HG03097 (cell line): Measurements from ENCODE around the gene MACROD1.

Experiments
- ATAC-seq: cut with Tn5 transposase; IDR thresholded peaks from one replicate; pipeline ENCODE4 v1.9.1; 2021; ENCODE audit not compliant: unreplicated experiment, low FRiP score

MACROD1 gene

GRCh38 chr11:64095273-64095817, 70.6 kb downstream of the MACROD1 start:
- ATAC-seq = no peak

GRCh38 chr11:64094463-64095260, 71.3 kb downstream of the MACROD1 start:
- no peak for ATAC-seq

- no peak for ATAC-seq
These were observed 72.5 kb downstream of the MACROD1 start for GRCh38 chr11:64093233-64094039.

- no peak for ATAC-seq
These were observed 73.2 kb downstream of the MACROD1 start for GRCh38 chr11:64092761-64093136.

- no peak for ATAC-seq
These were observed 73.7 kb downstream of the MACROD1 start for GRCh38 chr11:64092111-64092760.

- no peak for ATAC-seq
These were observed 75.0 kb downstream of the MACROD1 start for GRCh38 chr11:64090806-64091516.

GRCh38 chr11:64089915-64090805, 75.8 kb downstream of the MACROD1 start:
- no peak for ATAC-seq

- no peak for ATAC-seq
These were observed 76.4 kb downstream of the MACROD1 start for GRCh38 chr11:64089493-64089892.

GRCh38 chr11:64089027-64089360, 76.9 kb downstream of the MACROD1 start:
- no peak for ATAC-seq

- no peak for ATAC-seq
These were observed 77.5 kb downstream of the MACROD1 start for GRCh38 chr11:64088162-64089026.

- ATAC-seq = no peak
These were observed 79.4 kb downstream of the MACROD1 start for GRCh38 chr11:64086258-64087123.

GRCh38 chr11:64085906-64086257, 80.0 kb downstream of the MACROD1 start:
- no peak for ATAC-seq

- ATAC-seq = no peak
These were observed 80.8 kb downstream of the MACROD1 start for GRCh38 chr11:64084951-64085710.

- no peak for ATAC-seq
These were observed 81.6 kb downstream of the MACROD1 start for GRCh38 chr11:64084146-64084950.

GRCh38 chr11:64083398-64084080, 82.4 kb downstream of the MACROD1 start:
- no peak for ATAC-seq
